HepG2 (cell line): ENCODE measurements around the gene ATOSB. TPM values are rescaled to one million over a fixed set of nuclear protein-coding genes. Genes with fewer than 3 reads are reported as not detected.
A peak's percentile ranks its signal among the peaks of the same experiment; 100 is the strongest.

Experiments
- CEBPG ChIP-seq: IDR thresholded peaks from 2 replicates; pipeline ENCODE4 v1.6.1; 2016
- MEIS1 ChIP-seq: sonication (generic); formaldehyde crosslinking; IDR thresholded peaks from 2 replicates; pipeline ENCODE4 v1.9.0; 2021; ENCODE audit warnings: mild to moderate bottlenecking, missing genetic modification reagents, moderate library complexity, borderline replicate concordance
- MTA1 ChIP-seq: sonication (generic); formaldehyde crosslinking; IDR thresholded peaks from 2 replicates; pipeline ENCODE4 v1.4.0; 2020; ENCODE audit warnings: missing genetic modification reagents, mild to moderate bottlenecking, borderline replicate concordance
- NONO ChIP-seq, 2 experiments: fragments of 450-650 bp in 1 of 2; sonication (generic) in 1 of 2; formaldehyde crosslinking in 1 of 2; IDR thresholded peaks in 1 of 2; conservative IDR thresholded peaks in 1 of 2; 2 replicates each; pipeline versions ENCODE4 v1.6.1 to v1.8.0; 2017 to 2022; ENCODE audit warnings: mild to moderate bottlenecking in 1 of 2, missing genetic modification reagents in 1 of 2, moderate library complexity in 1 of 2
- RARG ChIP-seq: sonication (generic); formaldehyde crosslinking; IDR thresholded peaks from 2 replicates; pipeline ENCODE4 v1.4.0; 2020; ENCODE audit warnings: low read depth, mild to moderate bottlenecking, missing genetic modification reagents
- SNRNP70 ChIP-seq: fragments of 200-400 bp; formaldehyde crosslinking; IDR thresholded peaks from 2 replicates; pipeline ENCODE4 v1.6.1; 2017; ENCODE audit warnings: mild to moderate bottlenecking, low read depth, low read length, moderate library complexity
- SUZ12 ChIP-seq: fragments of 150-350 bp; IDR thresholded peaks from 2 replicates; pipeline ENCODE4 v1.6.1; 2014; ENCODE audit warnings: low read depth, low read length
- YY1 ChIP-seq: IDR thresholded peaks from 2 replicates; pipeline ENCODE4 v1.6.1; 2011; ENCODE audit warnings: low read length, low read depth, moderate library complexity, mild to moderate bottlenecking; ENCODE audit not compliant: insufficient read depth, insufficient replicate concordance
- ZNF496 ChIP-seq: sonication (generic); formaldehyde crosslinking; IDR thresholded peaks from 2 replicates; pipeline ENCODE4 v1.8.1; 2023; ENCODE audit warnings: mild to moderate bottlenecking, moderate library complexity, missing genetic modification reagents; ENCODE audit not compliant: insufficient replicate concordance
- ZNF672 ChIP-seq: sonication (generic); formaldehyde crosslinking; IDR thresholded peaks from 2 replicates; pipeline ENCODE4 v1.8.1; 2022; ENCODE audit warnings: missing genetic modification reagents
- ZNF720 ChIP-seq: sonication (generic); formaldehyde crosslinking; IDR thresholded peaks from 2 replicates; pipeline ENCODE4 v1.4.0; 2020; ENCODE audit warnings: missing genetic modification reagents
- polyA plus RNA-seq, 8 experiments: library from polyadenylated mRNA; depleted of rRNA in 3 of 8; stranded (reverse) in 7 of 8; unstranded in 1 of 8; fragments of >200 nt; fragmentation: Illumina TruSeq in 4 of 8; extraction: Trizol in 4 of 8; gene quantifications; 2 replicates each; pipeline versions ENCODE4 v1.2.1 to v1.2.3, GENCODE V29; 2011 to 2016; ENCODE audit warnings: low read depth in 4 of 8, missing spikeins in 1 of 8, mixed read lengths in 1 of 8; ENCODE audit not compliant: insufficient read depth in 1 of 8
- total RNA-seq, 5 experiments: library from RNA; depleted of rRNA; stranded (reverse); fragments of >200 nt; fragmentation: Illumina TruSeq; extraction: Trizol; gene quantifications; 2 replicates each; pipeline ENCODE4 v1.2.3, GENCODE V29; 2016; ENCODE audit warnings: low read depth in 1 of 5
- TF ChIP-seq, protein P1 (sequence below): sonication (generic); formaldehyde crosslinking; IDR thresholded peaks from 2 replicates; pipeline ENCODE4 v1.4.0; 2020; ENCODE audit warnings: missing genetic modification reagents
- TF ChIP-seq, protein P2 (sequence below): sonication (generic); formaldehyde crosslinking; IDR thresholded peaks from 2 replicates; pipeline ENCODE4 v1.8.1; 2023; ENCODE audit warnings: mild to moderate bottlenecking, missing genetic modification reagents
- TF ChIP-seq, protein P3 (sequence below): sonication (generic); formaldehyde crosslinking; IDR thresholded peaks from 2 replicates; pipeline ENCODE4 v1.4.0; 2020; ENCODE audit warnings: missing genetic modification reagents
- TF ChIP-seq, protein P4 (sequence below): sonication (generic); formaldehyde crosslinking; IDR thresholded peaks from 2 replicates; pipeline ENCODE4 v1.4.0; 2020; ENCODE audit warnings: mild to moderate bottlenecking, missing genetic modification reagents
- TF ChIP-seq, protein P5 (sequence below): sonication (generic); formaldehyde crosslinking; IDR thresholded peaks from 2 replicates; pipeline ENCODE4 v1.4.0; 2020; ENCODE audit warnings: mild to moderate bottlenecking, missing genetic modification reagents
- TF ChIP-seq, protein P6 (sequence below): sonication (generic); formaldehyde crosslinking; conservative IDR thresholded peaks from 2 replicates; pipeline ENCODE4 v1.5.0; 2020; ENCODE audit warnings: missing genetic modification reagents

Gene ATOSB
- total and polyA plus RNA-seq, 2 of the 13 experiments (the other 11 are each of a cell fraction or from before 2014, with no cell fraction given) = 1.9 to 6.4 TPM

DNA sequence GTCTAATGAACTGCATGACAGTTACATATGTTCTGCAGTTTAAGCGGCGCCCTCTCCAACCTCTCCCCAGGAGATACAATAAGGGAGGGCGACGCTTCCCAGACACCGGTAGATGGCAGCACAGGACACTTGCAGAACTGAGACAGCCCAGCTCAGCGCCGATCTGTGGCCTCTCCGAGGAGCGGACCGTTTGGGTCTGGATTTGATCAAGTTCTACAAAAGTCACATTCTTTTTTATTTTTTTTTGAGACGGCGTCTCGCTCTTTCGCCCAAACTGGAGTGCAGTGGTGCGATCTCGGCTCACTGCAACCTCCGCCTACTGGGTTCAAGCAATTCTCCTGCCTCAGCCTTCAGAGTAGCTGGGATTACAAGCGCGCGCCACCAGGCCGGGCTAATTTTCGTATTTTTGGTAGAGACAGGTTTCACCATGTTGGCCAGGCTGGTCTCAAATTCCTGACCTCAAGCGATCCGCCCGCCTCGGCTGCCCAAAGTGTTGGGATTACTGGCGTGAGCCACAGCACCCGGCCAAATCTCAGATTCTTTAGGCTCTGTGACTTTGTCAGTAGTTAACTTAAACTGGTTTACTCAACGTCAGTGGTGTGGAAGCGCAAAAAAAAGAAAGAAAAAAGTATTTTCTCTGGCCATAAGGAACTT lies 1.4 kb upstream of the ATOSB start (continued):
- TF ChIP-seq, protein P1, sequence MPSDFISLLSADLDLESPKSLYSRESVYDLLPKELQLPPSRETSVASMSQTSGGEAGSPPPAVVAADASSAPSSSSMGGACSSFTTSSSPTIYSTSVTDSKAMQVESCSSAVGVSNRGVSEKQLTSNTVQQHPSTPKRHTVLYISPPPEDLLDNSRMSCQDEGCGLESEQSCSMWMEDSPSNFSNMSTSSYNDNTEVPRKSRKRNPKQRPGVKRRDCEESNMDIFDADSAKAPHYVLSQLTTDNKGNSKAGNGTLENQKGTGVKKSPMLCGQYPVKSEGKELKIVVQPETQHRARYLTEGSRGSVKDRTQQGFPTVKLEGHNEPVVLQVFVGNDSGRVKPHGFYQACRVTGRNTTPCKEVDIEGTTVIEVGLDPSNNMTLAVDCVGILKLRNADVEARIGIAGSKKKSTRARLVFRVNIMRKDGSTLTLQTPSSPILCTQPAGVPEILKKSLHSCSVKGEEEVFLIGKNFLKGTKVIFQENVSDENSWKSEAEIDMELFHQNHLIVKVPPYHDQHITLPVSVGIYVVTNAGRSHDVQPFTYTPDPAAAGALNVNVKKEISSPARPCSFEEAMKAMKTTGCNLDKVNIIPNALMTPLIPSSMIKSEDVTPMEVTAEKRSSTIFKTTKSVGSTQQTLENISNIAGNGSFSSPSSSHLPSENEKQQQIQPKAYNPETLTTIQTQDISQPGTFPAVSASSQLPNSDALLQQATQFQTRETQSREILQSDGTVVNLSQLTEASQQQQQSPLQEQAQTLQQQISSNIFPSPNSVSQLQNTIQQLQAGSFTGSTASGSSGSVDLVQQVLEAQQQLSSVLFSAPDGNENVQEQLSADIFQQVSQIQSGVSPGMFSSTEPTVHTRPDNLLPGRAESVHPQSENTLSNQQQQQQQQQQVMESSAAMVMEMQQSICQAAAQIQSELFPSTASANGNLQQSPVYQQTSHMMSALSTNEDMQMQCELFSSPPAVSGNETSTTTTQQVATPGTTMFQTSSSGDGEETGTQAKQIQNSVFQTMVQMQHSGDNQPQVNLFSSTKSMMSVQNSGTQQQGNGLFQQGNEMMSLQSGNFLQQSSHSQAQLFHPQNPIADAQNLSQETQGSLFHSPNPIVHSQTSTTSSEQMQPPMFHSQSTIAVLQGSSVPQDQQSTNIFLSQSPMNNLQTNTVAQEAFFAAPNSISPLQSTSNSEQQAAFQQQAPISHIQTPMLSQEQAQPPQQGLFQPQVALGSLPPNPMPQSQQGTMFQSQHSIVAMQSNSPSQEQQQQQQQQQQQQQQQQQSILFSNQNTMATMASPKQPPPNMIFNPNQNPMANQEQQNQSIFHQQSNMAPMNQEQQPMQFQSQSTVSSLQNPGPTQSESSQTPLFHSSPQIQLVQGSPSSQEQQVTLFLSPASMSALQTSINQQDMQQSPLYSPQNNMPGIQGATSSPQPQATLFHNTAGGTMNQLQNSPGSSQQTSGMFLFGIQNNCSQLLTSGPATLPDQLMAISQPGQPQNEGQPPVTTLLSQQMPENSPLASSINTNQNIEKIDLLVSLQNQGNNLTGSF = no peak
- TF ChIP-seq SNRNP70 = no peak
- TF ChIP-seq MTA1 (CRISPR knock-in tag) = no peak
- TF ChIP-seq, protein P2, sequence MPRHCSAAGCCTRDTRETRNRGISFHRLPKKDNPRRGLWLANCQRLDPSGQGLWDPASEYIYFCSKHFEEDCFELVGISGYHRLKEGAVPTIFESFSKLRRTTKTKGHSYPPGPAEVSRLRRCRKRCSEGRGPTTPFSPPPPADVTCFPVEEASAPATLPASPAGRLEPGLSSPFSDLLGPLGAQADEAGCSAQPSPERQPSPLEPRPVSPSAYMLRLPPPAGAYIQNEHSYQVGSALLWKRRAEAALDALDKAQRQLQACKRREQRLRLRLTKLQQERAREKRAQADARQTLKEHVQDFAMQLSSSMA = no peak
- TF ChIP-seq NONO (IDR thresholded peaks at IDR 0.05) = no peak
- TF ChIP-seq NONO (CRISPR knock-in tag; conservative IDR thresholded peaks at IDR 0.05) = no peak
- no peak for TF ChIP-seq YY1
- TF ChIP-seq, protein P3, sequence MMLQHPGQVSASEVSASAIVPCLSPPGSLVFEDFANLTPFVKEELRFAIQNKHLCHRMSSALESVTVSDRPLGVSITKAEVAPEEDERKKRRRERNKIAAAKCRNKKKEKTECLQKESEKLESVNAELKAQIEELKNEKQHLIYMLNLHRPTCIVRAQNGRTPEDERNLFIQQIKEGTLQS (CRISPR knock-in tag) = no peak
- TF ChIP-seq, protein P4, sequence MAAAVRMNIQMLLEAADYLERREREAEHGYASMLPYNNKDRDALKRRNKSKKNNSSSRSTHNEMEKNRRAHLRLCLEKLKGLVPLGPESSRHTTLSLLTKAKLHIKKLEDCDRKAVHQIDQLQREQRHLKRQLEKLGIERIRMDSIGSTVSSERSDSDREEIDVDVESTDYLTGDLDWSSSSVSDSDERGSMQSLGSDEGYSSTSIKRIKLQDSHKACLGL = 0 out of 2 replicates have a peak, but pooled peaks have one; percentile 1
- TF ChIP-seq MEIS1 (CRISPR knock-in tag) = 0 out of 2 replicates have a peak, but pooled peaks have one; percentile 7
- peak; percentile 34; the same call in 1 of the 2 replicates for TF ChIP-seq CEBPG (CRISPR knock-in tag)
- no peak for TF ChIP-seq SUZ12
- TF ChIP-seq, protein P5, sequence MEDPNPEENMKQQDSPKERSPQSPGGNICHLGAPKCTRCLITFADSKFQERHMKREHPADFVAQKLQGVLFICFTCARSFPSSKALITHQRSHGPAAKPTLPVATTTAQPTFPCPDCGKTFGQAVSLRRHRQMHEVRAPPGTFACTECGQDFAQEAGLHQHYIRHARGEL (CRISPR knock-in tag) = no peak
- no peak for TF ChIP-seq RARG (CRISPR knock-in tag)
- TF ChIP-seq, protein P6, sequence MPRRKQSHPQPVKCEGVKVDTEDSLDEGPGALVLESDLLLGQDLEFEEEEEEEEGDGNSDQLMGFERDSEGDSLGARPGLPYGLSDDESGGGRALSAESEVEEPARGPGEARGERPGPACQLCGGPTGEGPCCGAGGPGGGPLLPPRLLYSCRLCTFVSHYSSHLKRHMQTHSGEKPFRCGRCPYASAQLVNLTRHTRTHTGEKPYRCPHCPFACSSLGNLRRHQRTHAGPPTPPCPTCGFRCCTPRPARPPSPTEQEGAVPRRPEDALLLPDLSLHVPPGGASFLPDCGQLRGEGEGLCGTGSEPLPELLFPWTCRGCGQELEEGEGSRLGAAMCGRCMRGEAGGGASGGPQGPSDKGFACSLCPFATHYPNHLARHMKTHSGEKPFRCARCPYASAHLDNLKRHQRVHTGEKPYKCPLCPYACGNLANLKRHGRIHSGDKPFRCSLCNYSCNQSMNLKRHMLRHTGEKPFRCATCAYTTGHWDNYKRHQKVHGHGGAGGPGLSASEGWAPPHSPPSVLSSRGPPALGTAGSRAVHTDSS (CRISPR knock-in tag) = no peak
- no peak for TF ChIP-seq ZNF672
- TF ChIP-seq ZNF720 (CRISPR knock-in tag) = no peak
- TF ChIP-seq ZNF496 = no peak
- TF ChIP-seq, all 625 proteins: peak for 89
